Vagina (tissue), 2 donors: ENCODE measurements around the gene CTNNAL1. TPM values are rescaled to one million over a fixed set of nuclear protein-coding genes. Genes with fewer than 3 reads are reported as not detected.

Experiments used
- DNase-seq, 2 donors: peaks; one replicate each; pipeline ENCODE4 v3.0.0-alpha.2; 2017; ENCODE audit errors: extremely low spot score in 2 of 2
- H3K27ac ChIP-seq: fragments of 200-600 bp; sonication (generic); one replicate; pipeline ENCODE4 v1.5.1; 2019
- H3K27me3 ChIP-seq: fragments of 200-600 bp; sonication (generic); one replicate; pipeline ENCODE4 v1.5.1; 2019
- H3K36me3 ChIP-seq, 2 donors: fragments of 200-600 bp; sonication (generic); one replicate each; pipeline ENCODE4 v1.5.1; 2017 to 2019
- H3K4me1 ChIP-seq: fragments of 200-600 bp; sonication (generic); one replicate; pipeline ENCODE4 v1.5.1; 2019
- H3K4me3 ChIP-seq, 2 donors: fragments of 200-600 bp; sonication (generic); 1 replicate in 1 of 2; 2 replicates in 1 of 2; pipeline ENCODE4 v1.5.1; 2016 to 2019
- H3K9me3 ChIP-seq: fragments of 200-600 bp; sonication (generic); one replicate; pipeline ENCODE4 v1.5.1; 2019
- CTCF ChIP-seq, 3 experiments: fragments of 450-650 bp in 2 of 3; fragments of 200-600 bp in 1 of 3; sonication (generic) in 1 of 3; IDR thresholded peaks; one replicate each; pipeline ENCODE4 v1.5.1; 2017 to 2019; ENCODE audit warnings: antibody characterized with exemption in 3 of 3, mild to moderate bottlenecking in 2 of 3, moderate library complexity in 2 of 3
- POLR2A ChIP-seq, 2 donors: fragments of 450-650 bp; IDR thresholded peaks; one replicate each; pipeline ENCODE4 v1.6.1; 2017; ENCODE audit warnings: antibody characterized with exemption in 2 of 2, mild to moderate bottlenecking in 2 of 2, moderate library complexity in 2 of 2
- POLR2AphosphoS5 ChIP-seq, 2 donors: sonication (generic); formaldehyde crosslinking; IDR thresholded peaks; one replicate each; pipeline ENCODE4 v1.9.0; 2017; ENCODE audit warnings: antibody characterized with exemption in 2 of 2, mild to moderate bottlenecking in 2 of 2, low read depth in 1 of 2; ENCODE audit not compliant: insufficient read depth in 1 of 2
- intact Hi-C: fragments of 100-400 bp; cut with DNase I; formaldehyde crosslinking; loops from one replicate; pipeline ENCODE4 v1.15.1; 2023
- total RNA-seq: library from RNA; depleted of rRNA; stranded (reverse); fragments of >200 nt; gene quantifications from one replicate; pipeline ENCODE4 v1.2.3, GENCODE V29; 2016

CTNNAL1 gene
- total RNA-seq, 1 donor from 2014 or later = 18.2 TPM

GRCh38 chr9:108996643-108997042 is 16.7 kb downstream of the CTNNAL1 start:
- no peak overlapping the region for H3K4me3 ChIP-seq
- H3K27me3 ChIP-seq = no peaks in the 10 kb centered on the region
- no peaks in the 10 kb centered on the region for H3K36me3 ChIP-seq
- no peak overlapping the region for H3K27ac ChIP-seq
- no peaks in the 10 kb centered on the region for H3K9me3 ChIP-seq
- no peak for TF ChIP-seq POLR2A (IDR thresholded peaks at IDR 0.05)
- TF ChIP-seq CTCF (IDR thresholded peaks at IDR 0.05) = no peak
- TF ChIP-seq POLR2AphosphoS5 (IDR thresholded peaks at IDR 0.05; ENCODE audit: insufficient read depth in 1 of 2, low read depth in 1 of 2) = no peak
- no peak for DNase-seq
- intact Hi-C loops = no loop called here
- H3K4me1 ChIP-seq = peaks cover 9% of the 10 kb centered on the region

DNA sequence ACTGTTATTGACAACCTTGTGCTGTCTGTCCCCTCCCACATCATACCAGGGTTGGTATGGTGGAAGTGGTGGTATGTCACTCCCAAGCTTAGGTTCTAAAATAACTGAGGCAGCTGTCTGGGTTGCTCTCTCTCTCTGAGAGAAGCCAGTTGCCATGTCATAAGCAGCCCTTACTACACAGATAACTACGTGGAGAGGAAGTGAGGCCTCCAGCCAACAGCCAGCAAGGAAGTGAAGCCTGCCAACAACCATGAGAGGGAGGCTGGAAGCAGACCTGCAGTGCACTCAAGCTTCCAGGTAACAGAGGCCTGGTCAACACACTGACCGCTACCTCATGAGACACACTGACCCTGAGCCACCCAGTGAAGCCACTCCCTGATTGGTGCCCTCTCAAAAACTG is 18.6 kb downstream of the CTNNAL1 start:
- no peaks in the 10 kb centered on the region for H3K9me3 ChIP-seq
- H3K27me3 ChIP-seq = no peaks in the 10 kb centered on the region
- H3K4me1 ChIP-seq = peaks cover 9% of the 10 kb centered on the region
- H3K27ac ChIP-seq = no peak overlapping the region
- TF ChIP-seq CTCF (IDR thresholded peaks at IDR 0.05) (no peak), POLR2AphosphoS5 (IDR thresholded peaks at IDR 0.05; ENCODE audit: insufficient read depth in 1 of 2, low read depth in 1 of 2) (no peak), POLR2A (IDR thresholded peaks at IDR 0.05) (no peak)
- H3K4me3 ChIP-seq = no peak overlapping the region
- H3K36me3 ChIP-seq = no peaks in the 10 kb centered on the region
- intact Hi-C loops = no loop called here
- DNase-seq = no peak

DNA sequence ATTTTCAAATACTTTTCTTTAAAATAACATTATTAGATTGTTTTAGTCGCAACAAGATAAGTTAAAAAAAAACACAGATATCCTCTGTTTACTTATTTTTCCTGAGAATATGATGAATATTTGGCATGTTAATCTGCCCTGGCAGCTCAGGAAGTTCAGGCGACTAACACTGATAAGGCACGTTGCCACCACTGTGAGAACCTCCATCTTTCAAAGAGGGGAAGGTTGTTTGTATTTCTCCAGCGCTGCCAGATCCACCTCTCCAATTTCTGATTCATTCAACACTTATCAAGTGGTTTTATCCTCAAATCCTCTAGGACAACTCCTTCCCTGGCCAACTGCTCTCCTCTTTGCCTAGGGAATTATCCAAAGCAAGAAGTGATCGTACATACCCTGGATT is 21.8 kb downstream of the CTNNAL1 start:
- H3K36me3 ChIP-seq = no peaks in the 10 kb centered on the region
- H3K9me3 ChIP-seq = no peaks in the 10 kb centered on the region
- DNase-seq = no peak
- H3K27me3 ChIP-seq = no peaks in the 10 kb centered on the region
- TF ChIP-seq POLR2AphosphoS5 (IDR thresholded peaks at IDR 0.05; ENCODE audit: insufficient read depth in 1 of 2, low read depth in 1 of 2) (no peak), POLR2A (IDR thresholded peaks at IDR 0.05) (no peak), CTCF (IDR thresholded peaks at IDR 0.05) (no peak)
- H3K4me1 ChIP-seq = peaks cover 2% of the 10 kb centered on the region
- H3K4me3 ChIP-seq = no peak overlapping the region
- H3K27ac ChIP-seq = no peak overlapping the region
- intact Hi-C loops = no loop called here

- H3K36me3 ChIP-seq = peaks cover 0 to 14% of the 10 kb centered on the region in 2 donors
- H3K9me3 ChIP-seq = no peaks in the 10 kb centered on the region
- H3K4me3 ChIP-seq = no peak overlapping the region
- no peak overlapping the region for H3K27ac ChIP-seq
- H3K27me3 ChIP-seq = no peaks in the 10 kb centered on the region
- no peaks in the 10 kb centered on the region for H3K4me1 ChIP-seq
- DNase-seq = no peak
- intact Hi-C loops = no loop called here
- TF ChIP-seq POLR2AphosphoS5 (IDR thresholded peaks at IDR 0.05; ENCODE audit: insufficient read depth in 1 of 2, low read depth in 1 of 2) (peak in 1 of 2 donors; percentile 41), CTCF (IDR thresholded peaks at IDR 0.05) (no peak)
Measured at GRCh38 chr9:108983885-108984284, 29.4 kb downstream of the CTNNAL1 start.

DNA sequence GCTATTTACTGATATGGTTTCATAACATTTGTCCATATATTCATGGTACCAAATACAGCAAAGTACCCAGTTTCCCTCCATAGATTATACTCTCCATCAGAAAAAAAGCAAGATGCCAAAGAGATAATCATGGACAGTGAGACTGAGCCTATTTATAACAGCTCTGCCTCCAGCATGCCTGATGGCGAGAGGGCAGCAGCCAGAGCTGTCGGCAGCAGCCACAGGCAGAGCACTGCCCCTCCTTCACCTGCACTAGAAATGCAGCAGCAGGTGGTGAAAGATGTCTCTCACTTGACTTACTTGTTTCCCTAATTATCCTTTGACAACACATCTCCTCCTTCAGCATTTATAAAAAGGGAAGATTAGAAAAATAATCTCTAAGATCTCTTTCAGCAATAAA is 32.4 kb downstream of the CTNNAL1 start:
- intact Hi-C loops = no loop called here
- Histone ChIP-seq H3K4me3 (no peak overlapping the region), H3K4me1 (no peaks in the 10 kb centered on the region), H3K36me3 (peaks cover 0 to 17% of the 10 kb centered on the region in 2 donors), H3K27me3 (no peaks in the 10 kb centered on the region), H3K9me3 (no peaks in the 10 kb centered on the region), H3K27ac (no peak overlapping the region)
- DNase-seq = no peak
- no peak for TF ChIP-seq POLR2AphosphoS5 (IDR thresholded peaks at IDR 0.05; ENCODE audit: insufficient read depth in 1 of 2, low read depth in 1 of 2)
- no peak for TF ChIP-seq POLR2A (IDR thresholded peaks at IDR 0.05)
- no peak for TF ChIP-seq CTCF (IDR thresholded peaks at IDR 0.05)
